H54 (cell line): ENCODE results near the gene ENGASE.

ENCODE experiments used
- DNase-seq: peaks from one replicate; pipeline ENCODE4 v3.0.0; 2011; ENCODE audit warnings: low spot score, mixed read lengths; ENCODE audit not compliant: insufficient read length
- FAIRE-seq: peaks from 3 replicates; lab custom pipeline; 2011; peaks lifted over from hg19 to GRCh38; lab: Jason Lieb, UNC
- POLR2A ChIP-seq: IDR thresholded peaks from 2 replicates; pipeline ENCODE4 v1.6.1; 2011; ENCODE audit warnings: low read depth, mild to moderate bottlenecking, low read length

ENGASE gene

DNA sequence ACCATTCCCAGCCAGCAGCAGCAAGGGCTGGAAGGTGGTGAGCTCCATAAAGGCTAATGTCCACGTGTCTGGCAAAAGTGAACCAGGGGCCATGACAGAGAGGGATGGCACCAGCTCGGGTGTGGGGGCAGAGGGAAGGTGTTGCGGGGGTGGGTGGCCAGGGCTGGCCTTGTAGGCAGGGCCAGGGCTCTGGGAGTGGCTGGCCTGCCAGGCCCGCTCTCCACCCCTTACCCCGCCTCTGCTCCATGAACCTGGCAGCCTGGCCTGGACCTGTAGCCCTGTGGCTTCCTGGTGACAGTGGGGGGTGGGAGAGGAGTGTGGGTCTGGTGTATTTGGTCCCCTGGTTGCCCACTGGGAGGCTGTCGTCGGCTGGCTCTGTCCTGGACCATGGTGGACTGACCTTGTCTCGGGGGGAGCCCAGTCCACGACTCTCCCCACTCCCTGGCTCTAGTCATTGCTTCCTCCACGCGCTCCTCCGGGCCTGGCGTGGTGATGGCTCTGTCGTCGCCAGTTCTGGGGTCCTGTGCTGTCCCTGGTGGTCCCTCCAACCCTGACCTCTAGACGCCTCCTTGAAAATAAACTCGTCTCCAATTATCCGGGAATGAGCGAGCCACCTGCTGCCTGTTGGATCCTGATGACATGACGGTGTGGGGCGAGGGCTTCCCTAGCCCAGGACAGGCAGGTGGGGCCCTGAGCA lies 50.0 kb downstream of the ENGASE start:
- TF ChIP-seq POLR2A, result no peak
- FAIRE-seq, result no peak
- DNase-seq, result no peak

GRCh38 chr17:79125503-79125902 lies 50.9 kb downstream of the ENGASE start:
- no peak for TF ChIP-seq POLR2A
- FAIRE-seq (no peak), DNase-seq (no peak)

GRCh38 chr17:79126139-79126538 lies 51.5 kb downstream of the ENGASE start:
- DNase-seq, result no peak
- TF ChIP-seq POLR2A, result no peak
- FAIRE-seq, result no peak

DNA sequence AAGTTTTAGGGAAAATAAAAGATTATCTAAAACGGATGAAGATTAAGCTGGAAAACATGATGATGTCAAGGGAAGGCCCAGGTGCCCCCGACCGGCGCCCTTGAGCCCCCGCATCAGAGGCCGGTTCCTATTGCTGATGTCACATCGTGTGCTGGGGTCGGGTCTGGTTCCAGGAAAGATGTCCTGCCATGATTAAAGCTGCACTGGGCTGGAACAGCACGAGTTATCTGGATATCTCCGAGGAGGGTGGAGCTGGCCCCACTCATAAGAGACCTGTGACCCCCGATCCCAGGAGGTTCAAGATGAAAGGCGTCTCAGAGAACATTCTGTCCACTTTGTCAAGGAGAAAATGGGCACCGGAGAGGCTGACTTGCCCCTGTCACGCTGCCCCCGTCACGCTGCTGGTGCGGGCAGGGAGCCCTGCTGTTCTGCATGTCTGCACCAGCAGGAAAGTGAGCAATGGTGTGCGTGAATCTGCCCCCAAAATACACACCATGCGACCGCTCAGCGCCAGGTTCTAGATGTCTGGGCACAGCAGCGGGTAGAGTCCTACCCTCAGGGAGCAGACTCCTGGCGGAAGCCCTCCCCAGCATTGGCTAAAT lies 53.0 kb downstream of the ENGASE start:
- TF ChIP-seq POLR2A, result no peak
- FAIRE-seq (no peak), DNase-seq (no peak)

DNA sequence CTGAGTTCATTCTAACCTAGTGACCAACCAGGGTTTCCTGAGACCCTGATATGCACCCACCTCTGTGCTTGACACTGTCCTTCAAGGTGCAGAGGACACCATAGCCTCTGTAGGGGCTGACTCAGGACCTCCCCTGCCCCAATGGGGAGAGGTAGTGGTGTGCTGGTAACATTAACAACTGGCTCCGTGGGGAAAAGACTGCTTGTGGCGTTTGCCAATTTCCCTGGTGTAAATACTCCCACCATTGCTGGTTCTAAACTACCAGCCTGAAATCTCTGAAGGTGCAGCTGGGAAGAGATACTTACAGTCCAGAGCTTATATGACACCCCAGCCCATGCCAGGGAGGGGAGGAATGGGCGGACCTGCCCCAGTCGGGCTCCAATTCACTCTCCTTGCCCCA lies 54.9 kb downstream of the ENGASE start:
- FAIRE-seq, result no peak

GRCh38 chr17:79130536-79131273 lies 56.1 kb downstream of the ENGASE start:
- no peak for DNase-seq
- no peak for TF ChIP-seq POLR2A
- FAIRE-seq, result no peak

More for the DNA sequence above, 54.9 kb downstream of the ENGASE start:
- no peak for DNase-seq
- TF ChIP-seq POLR2A, result no peak

- FAIRE-seq (no peak), DNase-seq (no peak)
- TF ChIP-seq POLR2A, result no peak
Observed at GRCh38 chr17:79131274-79131635, 56.6 kb downstream of the ENGASE start.

DNA sequence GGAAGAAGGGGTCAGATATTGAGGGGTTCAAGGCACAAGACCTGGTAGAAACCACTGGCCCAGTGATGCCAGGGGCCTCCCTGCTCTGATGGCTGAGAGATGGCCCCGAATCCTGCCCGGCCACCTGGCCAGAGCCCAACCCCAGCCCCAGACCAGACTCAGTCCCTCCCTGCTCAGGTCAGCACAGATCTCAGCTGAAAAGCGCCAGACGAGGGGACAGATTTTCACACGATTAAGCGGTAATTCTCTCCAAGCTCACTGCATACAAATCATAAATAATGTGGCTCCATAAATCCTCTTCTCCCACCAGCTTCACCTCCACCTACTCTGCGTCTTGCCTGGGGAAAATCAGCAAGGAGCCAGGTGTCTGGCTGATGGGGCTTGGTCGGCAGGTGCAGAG lies 57.1 kb downstream of the ENGASE start:
- DNase-seq (no peak), FAIRE-seq (no peak)
- TF ChIP-seq POLR2A, result no peak

- TF ChIP-seq POLR2A, result no peak
- FAIRE-seq, result no peak
Observed at GRCh38 chr17:79132271-79133064, 57.8 kb downstream of the ENGASE start.

DNA sequence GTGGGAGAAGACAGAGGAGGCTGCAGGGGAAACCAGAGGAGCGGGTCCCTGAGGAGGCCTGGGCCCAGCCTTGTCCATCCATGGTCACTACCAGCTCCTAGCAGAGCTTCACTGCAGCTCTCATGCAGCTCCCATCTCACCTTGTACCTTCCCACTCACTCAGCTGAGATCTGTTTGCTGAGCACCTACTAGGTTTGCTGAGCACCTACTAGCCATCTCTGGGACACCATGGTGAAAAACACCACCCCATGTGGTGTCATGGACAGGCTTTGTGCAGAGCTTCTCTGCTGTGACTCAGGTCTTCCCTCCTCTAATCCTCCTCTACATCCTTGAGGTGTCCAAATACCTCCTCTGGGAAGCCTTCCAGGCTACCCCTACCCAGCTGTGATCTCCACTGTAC lies 58.6 kb downstream of the ENGASE start:
- DNase-seq (no peak), FAIRE-seq (no peak)
- TF ChIP-seq POLR2A, result no peak

More at GRCh38 chr17:79132271-79133064, 57.8 kb downstream of the ENGASE start:
- DNase-seq, result no peak

DNA sequence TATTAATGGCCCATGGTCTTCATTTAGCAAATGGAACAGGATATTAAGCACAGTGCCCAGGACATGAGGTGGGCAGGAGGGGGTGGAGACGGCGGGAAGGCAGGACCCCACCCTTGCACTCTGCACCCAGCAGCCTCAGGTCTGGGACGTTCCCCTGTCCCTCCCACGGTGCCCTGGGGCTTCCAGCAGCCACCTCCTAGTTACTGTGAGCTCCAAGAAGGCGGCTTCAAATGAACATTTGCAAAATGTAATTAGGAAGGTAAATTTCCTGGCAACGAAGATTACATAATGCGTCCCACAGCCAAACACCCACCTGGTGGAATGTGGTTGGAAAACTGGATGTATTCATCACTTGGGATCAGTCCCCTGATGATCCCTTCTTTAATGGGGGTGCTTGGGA lies 59.4 kb downstream of the ENGASE start:
- no peak for TF ChIP-seq POLR2A
- FAIRE-seq, result no peak
- DNase-seq, result no peak

DNA sequence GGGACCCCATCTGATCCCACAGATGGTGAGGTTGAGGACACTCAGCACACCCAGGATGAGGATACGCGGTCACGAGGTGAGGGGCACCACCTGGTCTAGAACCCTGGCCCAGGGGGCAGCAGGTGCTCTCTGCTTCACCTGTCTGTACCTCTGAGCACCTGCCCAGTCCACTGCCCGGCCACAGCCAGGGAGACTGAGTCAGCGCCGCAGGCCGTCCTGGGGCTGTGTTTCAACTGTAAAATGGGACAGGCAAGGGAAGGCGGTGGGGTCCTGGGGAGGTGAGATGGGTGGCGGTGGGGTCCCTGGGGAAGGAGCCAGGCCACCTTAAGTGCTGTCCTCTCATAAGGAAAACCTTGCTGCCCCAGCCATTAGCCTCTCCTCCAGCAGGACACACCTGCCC lies 60.4 kb downstream of the ENGASE start:
- no peak for FAIRE-seq
- TF ChIP-seq POLR2A, result no peak
- no peak for DNase-seq

DNA sequence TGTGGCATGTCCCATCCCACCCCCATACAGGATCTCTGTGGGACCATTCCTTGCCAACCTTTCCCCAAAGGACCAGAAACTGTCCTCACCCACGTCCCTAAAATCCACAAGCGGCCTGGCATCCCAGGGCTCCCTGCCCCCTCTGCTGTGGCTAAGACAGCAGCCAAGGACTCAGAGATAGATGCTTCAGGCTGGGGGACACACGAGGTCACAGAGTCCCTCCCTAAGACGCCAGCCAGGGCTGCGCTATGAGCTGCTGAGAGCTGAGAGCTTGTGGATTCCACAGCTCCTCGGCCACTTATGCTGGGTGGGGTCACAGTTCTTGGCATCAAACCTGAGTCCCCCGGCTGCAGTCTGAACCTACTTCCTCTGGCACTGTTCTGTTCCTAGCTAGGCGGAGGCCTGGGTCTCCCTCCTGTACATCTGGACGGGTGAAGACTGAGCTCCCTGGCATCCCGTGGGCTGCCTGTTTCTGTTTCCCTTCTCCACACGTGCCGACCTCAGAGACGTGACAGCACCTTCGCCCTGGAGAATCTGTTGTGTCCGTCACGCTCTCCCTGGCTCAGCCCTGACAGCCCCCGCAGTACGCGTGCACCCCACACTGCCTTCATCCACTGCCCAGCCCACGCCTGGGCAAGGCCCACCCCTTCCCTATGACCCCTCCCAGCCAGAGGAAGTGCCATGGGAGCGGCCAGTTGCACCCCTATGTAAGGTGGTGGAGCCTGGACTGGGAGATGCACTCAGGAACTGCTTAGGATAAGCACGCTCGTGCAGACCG lies 61.2 kb downstream of the ENGASE start:
- TF ChIP-seq POLR2A, result no peak
- FAIRE-seq, result no peak
- no peak for DNase-seq
